Muscle of leg (tissue), 11 donors: ENCODE data around the gene GRAP2. TPM values are rescaled to one million over a fixed set of nuclear protein-coding genes. Genes with fewer than 3 reads are reported as not detected.

Experiments
- DNase-seq: peaks from one replicate; pipeline ENCODE4 v3.0.0; 2013
- H3K27ac ChIP-seq: one replicate; pipeline ENCODE4 v1.5.1; 2013; ENCODE audit warnings: mild to moderate bottlenecking, low read length, control low read depth
- H3K27me3 ChIP-seq: one replicate; pipeline ENCODE4 v1.6.1; 2013; ENCODE audit warnings: low read length; ENCODE audit not compliant: control insufficient read depth, insufficient read depth
- H3K36me3 ChIP-seq: one replicate; pipeline ENCODE4 v1.6.1; 2013; ENCODE audit warnings: low read length; ENCODE audit not compliant: control insufficient read depth, insufficient read depth
- H3K4me1 ChIP-seq: one replicate; pipeline ENCODE4 v1.6.1; 2013; ENCODE audit warnings: low read length; ENCODE audit not compliant: control insufficient read depth, insufficient read depth
- H3K4me3 ChIP-seq: one replicate; pipeline ENCODE4 v1.5.1; 2013; ENCODE audit warnings: low read length, control low read depth
- H3K9me3 ChIP-seq: replicated peaks from 2 replicates; pipeline ENCODE4 v1.6.1; 2013; ENCODE audit warnings: low read depth, low read length; ENCODE audit not compliant: control insufficient read depth
- WGBS: methylation state at CpG from one replicate; pipeline ENCODE4 v1.1.5; 2013; ENCODE audit warnings: missing lambda C conversion rate; ENCODE audit not compliant: insufficient coverage; 5-methylcytosine and 5-hydroxymethylcytosine counted together
- polyA plus RNA-seq, 8 donors: library from polyadenylated mRNA; unstranded; fragments of 120-200 nt; gene quantifications; one replicate each; pipeline versions ENCODE4 v1.2.1 to v1.2.3, GENCODE V29; 2013; ENCODE audit warnings: inconsistent platforms in 1 of 8, low replicate concordance in 1 of 8; ENCODE audit not compliant: insufficient read length in 8 of 8, insufficient read depth in 1 of 8
- total RNA-seq: library from RNA; stranded (reverse); fragments of 120-200 nt; gene quantifications from one replicate; pipeline ENCODE4 v1.2.4, GENCODE V29; 2013

GRAP2 gene
- total and polyA plus RNA-seq, 9 donors = 0.40 to 0.80 (median 0.68) TPM

DNA sequence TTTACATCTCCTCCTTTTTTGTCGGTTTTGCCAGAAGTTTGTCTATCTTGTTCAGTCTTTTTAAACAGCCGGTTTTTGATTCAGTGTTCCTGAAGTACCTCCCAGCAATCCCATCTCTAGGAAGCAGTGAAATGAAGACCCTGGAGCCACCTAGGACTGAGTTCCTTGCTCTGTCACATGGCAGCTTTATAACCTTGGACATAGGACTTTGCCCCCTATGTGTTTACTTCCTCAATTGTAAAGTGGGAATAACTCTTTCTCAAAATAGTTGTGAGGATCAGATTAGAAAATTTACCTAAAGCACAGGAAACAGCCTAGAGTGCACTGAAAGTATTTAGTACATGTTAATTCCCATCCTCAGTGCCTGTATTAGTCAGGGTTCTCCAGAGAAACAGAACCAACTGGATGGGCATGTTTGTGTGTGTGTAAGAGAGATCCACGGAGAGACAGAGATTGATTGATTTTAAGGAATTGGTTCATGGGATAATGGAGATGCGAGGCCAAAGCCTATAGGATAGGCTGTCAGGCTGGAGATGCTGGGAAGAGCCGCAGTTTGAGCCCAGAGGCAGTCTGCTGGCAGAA is 113.9 kb downstream of the GRAP2 start:
- peaks cover 26% of the 10 kb centered on the region for H3K27me3 ChIP-seq
- H3K4me1 ChIP-seq = peaks cover 4% of the 10 kb centered on the region
- DNase-seq = no peak
- no peaks in the 10 kb centered on the region for H3K36me3 ChIP-seq
- WGBS = 80% methylated on average over 3 of the region's 5 CpGs
- no peaks in the 10 kb centered on the region for H3K9me3 ChIP-seq
- H3K4me3 ChIP-seq = no peak overlapping the region
- H3K27ac ChIP-seq = no peak overlapping the region

DNA sequence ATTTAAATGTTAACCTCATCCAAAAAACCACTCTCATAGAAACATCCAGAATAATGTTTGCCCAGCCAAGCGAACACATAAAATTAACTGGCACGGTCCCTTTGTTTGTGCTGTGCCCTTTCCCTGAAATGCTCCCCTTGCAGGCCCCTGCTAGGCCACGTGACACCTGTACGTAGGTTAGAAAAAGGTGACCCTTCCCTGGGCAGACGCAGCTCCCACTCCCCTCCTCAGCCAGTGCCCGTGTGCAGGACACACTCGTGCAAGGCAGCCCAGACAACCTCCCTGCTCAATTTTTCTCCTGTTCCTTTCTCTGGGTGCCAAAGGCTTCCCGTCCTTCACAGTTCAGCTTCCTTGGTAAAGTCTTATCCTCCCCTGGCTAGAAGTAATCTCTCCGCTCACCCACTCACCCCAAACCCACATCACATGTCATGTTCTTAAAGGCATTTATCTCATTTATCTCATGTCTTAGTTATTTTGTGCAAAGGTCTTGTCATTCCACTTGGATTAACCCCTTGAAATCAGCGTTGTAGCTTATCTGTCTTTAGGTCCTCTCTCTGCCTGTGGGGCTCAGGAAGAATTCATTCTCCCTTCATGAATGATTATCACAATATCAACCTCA is 114.6 kb downstream of the GRAP2 start:
- DNase-seq = no peak
- 79% methylated on average over 8 of the region's 10 CpGs for WGBS
- H3K4me3 ChIP-seq = no peak overlapping the region
- H3K4me1 ChIP-seq = no peaks in the 10 kb centered on the region
- H3K9me3 ChIP-seq = no peaks in the 10 kb centered on the region
- peaks cover 19% of the 10 kb centered on the region for H3K27me3 ChIP-seq
- no peak overlapping the region for H3K27ac ChIP-seq
- no peaks in the 10 kb centered on the region for H3K36me3 ChIP-seq

DNA sequence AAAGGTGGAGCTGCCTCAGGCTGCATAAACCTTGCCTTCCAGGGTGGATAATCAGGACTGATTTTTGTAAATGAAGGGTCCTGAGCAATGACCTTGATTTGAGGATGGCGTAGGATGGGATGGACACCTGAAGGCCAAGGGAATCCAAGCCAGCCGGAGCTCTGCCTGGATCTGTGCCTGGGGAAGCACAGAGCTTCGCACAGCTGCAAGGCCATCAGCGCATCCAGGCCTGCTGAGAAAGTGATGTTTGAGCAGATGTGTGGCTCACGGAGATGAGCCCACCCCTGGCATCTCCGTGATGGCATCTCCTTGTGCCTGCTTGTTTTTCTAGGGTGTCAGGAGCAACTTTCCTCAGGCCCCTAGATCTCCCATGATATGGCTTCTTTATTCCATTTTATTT is 117.2 kb downstream of the GRAP2 start:
- peaks cover 7% of the 10 kb centered on the region for H3K27me3 ChIP-seq
- DNase-seq = no peak
- H3K27ac ChIP-seq = no peak overlapping the region
- WGBS = 31% methylated on average over 2 of the region's 6 CpGs
- no peaks in the 10 kb centered on the region for H3K4me1 ChIP-seq
- H3K4me3 ChIP-seq = no peak overlapping the region
- no peaks in the 10 kb centered on the region for H3K9me3 ChIP-seq
- H3K36me3 ChIP-seq = no peaks in the 10 kb centered on the region

DNA sequence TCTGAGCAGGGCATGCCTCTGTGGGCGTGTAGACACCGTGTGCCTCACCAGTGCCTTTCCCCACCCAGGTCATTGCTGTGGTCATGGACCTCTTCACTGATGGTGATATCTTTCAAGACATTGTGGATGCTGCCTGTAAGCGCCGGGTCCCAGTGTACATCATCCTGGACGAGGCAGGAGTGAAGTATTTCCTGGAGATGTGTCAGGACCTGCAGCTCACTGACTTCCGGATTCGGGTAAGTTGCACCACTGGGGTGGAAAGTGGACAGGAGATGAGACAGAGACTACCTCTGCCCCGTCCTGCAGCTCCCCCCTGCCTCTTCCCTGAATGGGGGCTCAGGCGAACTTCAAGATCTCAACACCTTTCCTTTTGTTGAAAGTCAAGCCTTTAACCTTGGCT is 118.2 kb downstream of the GRAP2 start:
- DNase-seq = no peak
- H3K9me3 ChIP-seq = no peaks in the 10 kb centered on the region
- H3K27me3 ChIP-seq = peaks cover 14% of the 10 kb centered on the region
- no peaks in the 10 kb centered on the region for H3K36me3 ChIP-seq
- H3K27ac ChIP-seq = no peak overlapping the region
- no peaks in the 10 kb centered on the region for H3K4me1 ChIP-seq
- 88% methylated on average over 7 of the region's 9 CpGs for WGBS
- H3K4me3 ChIP-seq = no peak overlapping the region

DNA sequence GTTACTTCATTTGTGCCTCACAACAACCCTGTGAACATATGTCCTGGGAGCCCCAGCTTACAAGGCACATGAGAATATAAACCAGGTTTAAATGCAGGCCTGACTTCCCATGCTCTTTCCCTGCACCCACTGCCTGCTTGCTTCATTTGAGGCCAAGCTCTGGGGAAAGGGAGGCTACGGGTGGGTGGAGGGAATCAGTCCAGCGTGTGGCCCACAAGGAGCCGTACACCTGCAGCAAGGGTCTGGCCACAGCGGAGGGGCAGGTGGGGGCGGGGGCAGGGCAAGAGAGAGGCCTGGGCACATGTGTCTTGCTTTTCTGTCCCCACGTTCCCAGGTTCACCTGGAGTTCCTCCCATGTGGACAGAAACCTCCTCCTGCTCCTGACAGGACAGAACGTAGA is 120.1 kb downstream of the GRAP2 start:
- no peak overlapping the region for H3K27ac ChIP-seq
- DNase-seq = no peak
- H3K4me3 ChIP-seq = no peak overlapping the region
- WGBS = 62% methylated on average over 7 of the region's 7 CpGs
- H3K27me3 ChIP-seq = peaks cover 12% of the 10 kb centered on the region
- H3K9me3 ChIP-seq = no peaks in the 10 kb centered on the region
- H3K36me3 ChIP-seq = no peaks in the 10 kb centered on the region
- H3K4me1 ChIP-seq = no peaks in the 10 kb centered on the region

DNA sequence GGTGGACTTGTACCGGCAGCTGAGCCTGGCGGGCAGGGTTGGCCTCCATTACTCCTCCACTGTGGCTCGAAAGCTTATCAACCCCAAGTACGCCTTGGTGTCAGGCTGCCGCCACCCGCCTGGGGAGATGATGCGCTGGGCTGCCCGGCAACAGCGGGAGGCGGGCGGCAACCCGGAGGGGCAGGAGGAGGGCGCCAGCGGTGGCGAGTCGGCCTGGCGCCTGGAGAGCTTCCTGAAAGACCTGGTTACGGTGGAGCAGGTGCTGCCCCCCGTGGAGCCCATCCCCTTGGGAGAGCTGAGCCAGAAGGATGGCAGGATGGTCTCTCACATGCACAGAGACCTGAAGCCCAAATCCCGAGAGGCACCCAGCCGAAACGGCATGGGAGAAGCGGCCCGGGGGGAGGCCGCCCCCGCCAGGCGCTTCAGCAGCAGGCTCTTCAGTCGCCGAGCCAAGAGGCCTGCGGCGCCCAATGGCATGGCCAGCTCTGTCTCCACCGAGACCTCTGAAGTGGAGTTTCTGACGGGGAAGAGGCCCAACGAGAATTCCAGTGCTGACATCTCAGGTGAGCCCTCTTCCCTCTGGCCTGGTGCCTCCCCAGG is 120.6 kb downstream of the GRAP2 start:
- Histone ChIP-seq H3K4me1 (no peaks in the 10 kb centered on the region), H3K27me3 (peaks cover 12% of the 10 kb centered on the region), H3K4me3 (no peak overlapping the region), H3K27ac (no peak overlapping the region), H3K9me3 (no peaks in the 10 kb centered on the region), H3K36me3 (no peaks in the 10 kb centered on the region)
- no peak for DNase-seq
- WGBS = 85% methylated on average over 34 of the region's 34 CpGs

DNA sequence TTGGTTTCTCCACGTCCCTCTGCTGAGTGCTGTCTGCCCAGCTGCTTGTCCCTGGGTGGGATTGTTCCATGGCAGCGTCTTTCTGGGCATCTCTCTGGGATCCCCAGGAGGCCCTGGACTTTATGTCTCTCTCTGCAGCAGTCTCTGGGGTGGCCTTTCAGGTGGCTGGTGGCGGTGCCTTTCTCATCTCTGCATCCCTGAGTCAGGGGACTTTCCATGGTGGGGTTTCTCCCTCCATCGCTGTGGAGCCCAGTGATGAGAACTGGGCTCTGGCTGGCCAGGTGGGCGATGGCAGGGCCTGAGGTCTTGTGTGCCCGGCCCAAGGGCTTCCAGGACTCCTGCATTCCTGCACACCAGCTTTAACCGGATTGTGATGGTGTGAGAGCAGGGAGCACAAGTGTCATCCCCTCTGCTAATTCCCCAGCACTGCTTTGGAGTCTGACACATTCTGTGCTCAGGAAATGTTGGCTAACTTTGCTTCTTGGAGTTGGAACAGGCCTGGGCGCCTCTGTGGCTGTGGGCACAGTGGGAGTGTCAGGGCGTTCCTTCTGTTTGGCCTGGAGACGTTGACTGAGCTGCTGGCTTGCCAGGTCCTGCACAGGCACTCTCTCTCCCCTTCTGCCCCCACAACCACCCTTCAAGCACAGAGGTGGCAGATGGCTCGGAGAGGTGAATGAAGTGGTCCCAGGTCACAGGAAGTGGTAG is 121.8 kb downstream of the GRAP2 start:
- Histone ChIP-seq H3K9me3 (no peaks in the 10 kb centered on the region), H3K27me3 (peaks cover 12% of the 10 kb centered on the region), H3K4me3 (no peak overlapping the region), H3K27ac (no peak overlapping the region), H3K36me3 (no peaks in the 10 kb centered on the region), H3K4me1 (no peaks in the 10 kb centered on the region)
- 70% methylated on average over 4 of the region's 11 CpGs for WGBS
- no peak for DNase-seq

Other genes starting within 250 kb of the GRAP2 start
- gene ENTHD1, start 7.3 kb upstream of the GRAP2 start, total RNA-seq = not detected
- gene ENTHD1, start 7.3 kb upstream of the GRAP2 start, polyA plus RNA-seq = not detected
- gene TMA7B, start 59.3 kb downstream of the GRAP2 start, total RNA-seq = 0.04 TPM
- gene TMA7B, start 59.3 kb downstream of the GRAP2 start, polyA plus RNA-seq = under 1 TPM in 2 of 8 donors, not detected in 6; 0.10 to 0.12 TPM
- gene FAM83F, start 93.9 kb downstream of the GRAP2 start, total RNA-seq = 0.09 TPM
- under 1 TPM; 0.06 to 0.82 (median 0.28) TPM for gene FAM83F, start 93.9 kb downstream of the GRAP2 start, polyA plus RNA-seq